HG03097 (cell line): ENCODE data around the gene POM121.
"Not testable (repeated sequence)": the region's sequence is repeated elsewhere in the genome, so short reads cannot be mapped to it uniquely, and the experiment has no call there.

Experiments
- ATAC-seq: cut with Tn5 transposase; IDR thresholded peaks from one replicate; pipeline ENCODE4 v1.9.1; 2021; ENCODE audit not compliant: unreplicated experiment, low FRiP score

POM121 gene

GRCh38 chr7:72949276-72949675, 24.4 kb downstream of the POM121 start:
- ATAC-seq = not testable (repeated sequence)

- ATAC-seq = not testable (repeated sequence)
Measured at GRCh38 chr7:72949686-72950085, 24.8 kb downstream of the POM121 start.

GRCh38 chr7:72950432-72950831, 25.5 kb downstream of the POM121 start:
- not testable (repeated sequence) for ATAC-seq

GRCh38 chr7:72953901-72954562, 29.1 kb downstream of the POM121 start:
- peak; percentile 35 for ATAC-seq

- ATAC-seq = peak; percentile 82
Measured at GRCh38 chr7:72954563-72955198, 29.8 kb downstream of the POM121 start.

- ATAC-seq = not testable (repeated sequence)
Measured at GRCh38 chr7:72960029-72960428, 35.1 kb downstream of the POM121 start.

- not testable (repeated sequence) for ATAC-seq
Measured at GRCh38 chr7:72960626-72961345, 35.9 kb downstream of the POM121 start.

GRCh38 chr7:72961346-72961650, 36.4 kb downstream of the POM121 start:
- not testable (repeated sequence) for ATAC-seq

- not testable (repeated sequence) for ATAC-seq
Measured at GRCh38 chr7:72963056-72963455, 38.2 kb downstream of the POM121 start.

- not testable (repeated sequence) for ATAC-seq
Measured at GRCh38 chr7:72965186-72965975, 40.5 kb downstream of the POM121 start.

- ATAC-seq = not testable (repeated sequence)
Measured at GRCh38 chr7:72966892-72967291, 42.0 kb downstream of the POM121 start.

- ATAC-seq = not testable (repeated sequence)
Measured at GRCh38 chr7:72968980-72969516, 44.2 kb downstream of the POM121 start, which contains the start of gene TRIM74. Gene TRIM74, minus strand, starts transcription at chr7:72969466. Its CDS starts 3,309 bp downstream, at chr7:72966157.

- ATAC-seq = not testable (repeated sequence)
Measured at GRCh38 chr7:72969688-72970087, 44.8 kb downstream of the POM121 start.

- not testable (repeated sequence) for ATAC-seq
Measured at GRCh38 chr7:72971505-72971904, 46.6 kb downstream of the POM121 start.

GRCh38 chr7:72974781-72975180, 49.9 kb downstream of the POM121 start:
- not testable (repeated sequence) for ATAC-seq

GRCh38 chr7:72975656-72976286, 50.9 kb downstream of the POM121 start:
- not testable (repeated sequence) for ATAC-seq

- ATAC-seq = not testable (repeated sequence)
Measured at GRCh38 chr7:72976434-72976833, 51.5 kb downstream of the POM121 start.

GRCh38 chr7:72980382-72980781, 55.5 kb downstream of the POM121 start:
- ATAC-seq = not testable (repeated sequence)

GRCh38 chr7:72982084-72982483, 57.2 kb downstream of the POM121 start:
- ATAC-seq = not testable (repeated sequence)
